ENCODE results near the gene TTC28.
"Not testable (repeated sequence)": the region's sequence is repeated elsewhere in the genome, so short reads cannot be mapped to it uniquely, and the experiment has no call there.

Gene TTC28

DNA sequence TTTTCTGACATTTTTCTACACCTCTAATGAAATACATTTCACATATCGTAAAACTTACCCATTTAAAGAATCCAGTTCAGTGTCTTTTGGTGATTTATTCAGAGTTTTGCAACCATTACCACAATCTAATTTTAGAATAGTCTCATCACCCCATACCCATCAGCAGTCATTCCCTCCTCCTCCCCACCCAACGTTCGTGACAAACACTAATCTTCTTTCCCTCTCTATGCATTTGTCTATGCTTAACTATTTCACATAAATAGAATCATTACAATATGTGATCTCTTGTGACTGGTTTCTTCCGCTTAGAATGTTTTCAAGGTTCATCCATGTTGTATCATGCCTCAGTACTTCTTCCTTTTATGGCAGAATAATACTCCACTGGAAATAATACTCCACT lies 9.5 kb downstream of the TTC28 start:
- Histone ChIP-seq H3K27me3 (ENCODE audit: insufficient read depth, low read length, poor library complexity, severe bottlenecking) (peaks cover 23% of the 10 kb centered on the region), H3K4me2 (ENCODE audit: low read depth, low read length, poor library complexity, severe bottlenecking) (no peak overlapping the region), H3K9me2 (replicated peaks; ENCODE audit: low read depth, low read length) (no peaks in the 10 kb centered on the region), H3K4me1 (ENCODE audit: insufficient read depth, low read length, poor library complexity, severe bottlenecking) (peaks cover 6% of the 10 kb centered on the region), H4K20me1 (ENCODE audit: insufficient read depth, low read length, poor library complexity, severe bottlenecking) (peaks cover 15% of the 10 kb centered on the region), H3K36me3 (ENCODE audit: insufficient read depth, low read length) (no peaks in the 10 kb centered on the region), H3K79me2 (ENCODE audit: insufficient read depth, low read length) (no peaks in the 10 kb centered on the region), H3K9me3 (ENCODE audit: insufficient read depth, low read depth, low read length) (no peaks in the 10 kb centered on the region; the same call in 1 of the 2 replicates), H3K4me3 (ENCODE audit: low read length, poor library complexity, severe bottlenecking) (no peak overlapping the region), H3F3A (ENCODE audit: low read depth) (0 out of 2 replicates have a peak, but pooled peaks cover 5% of the 10 kb centered on the region), H2AFZ (ENCODE audit: low read length) (no peak overlapping the region), H3K9ac (ENCODE audit: low read depth, low read length, poor library complexity, severe bottlenecking) (no peak overlapping the region)
- TF ChIP-seq, protein P1, sequence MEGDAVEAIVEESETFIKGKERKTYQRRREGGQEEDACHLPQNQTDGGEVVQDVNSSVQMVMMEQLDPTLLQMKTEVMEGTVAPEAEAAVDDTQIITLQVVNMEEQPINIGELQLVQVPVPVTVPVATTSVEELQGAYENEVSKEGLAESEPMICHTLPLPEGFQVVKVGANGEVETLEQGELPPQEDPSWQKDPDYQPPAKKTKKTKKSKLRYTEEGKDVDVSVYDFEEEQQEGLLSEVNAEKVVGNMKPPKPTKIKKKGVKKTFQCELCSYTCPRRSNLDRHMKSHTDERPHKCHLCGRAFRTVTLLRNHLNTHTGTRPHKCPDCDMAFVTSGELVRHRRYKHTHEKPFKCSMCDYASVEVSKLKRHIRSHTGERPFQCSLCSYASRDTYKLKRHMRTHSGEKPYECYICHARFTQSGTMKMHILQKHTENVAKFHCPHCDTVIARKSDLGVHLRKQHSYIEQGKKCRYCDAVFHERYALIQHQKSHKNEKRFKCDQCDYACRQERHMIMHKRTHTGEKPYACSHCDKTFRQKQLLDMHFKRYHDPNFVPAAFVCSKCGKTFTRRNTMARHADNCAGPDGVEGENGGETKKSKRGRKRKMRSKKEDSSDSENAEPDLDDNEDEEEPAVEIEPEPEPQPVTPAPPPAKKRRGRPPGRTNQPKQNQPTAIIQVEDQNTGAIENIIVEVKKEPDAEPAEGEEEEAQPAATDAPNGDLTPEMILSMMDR (conservative IDR thresholded peaks at IDR 0.05; ENCODE audit: low read length) = no peak
- no peak for TF ChIP-seq EZH2phosphoT487 (IDR thresholded peaks at IDR 0.05; ENCODE audit: borderline replicate concordance)

DNA sequence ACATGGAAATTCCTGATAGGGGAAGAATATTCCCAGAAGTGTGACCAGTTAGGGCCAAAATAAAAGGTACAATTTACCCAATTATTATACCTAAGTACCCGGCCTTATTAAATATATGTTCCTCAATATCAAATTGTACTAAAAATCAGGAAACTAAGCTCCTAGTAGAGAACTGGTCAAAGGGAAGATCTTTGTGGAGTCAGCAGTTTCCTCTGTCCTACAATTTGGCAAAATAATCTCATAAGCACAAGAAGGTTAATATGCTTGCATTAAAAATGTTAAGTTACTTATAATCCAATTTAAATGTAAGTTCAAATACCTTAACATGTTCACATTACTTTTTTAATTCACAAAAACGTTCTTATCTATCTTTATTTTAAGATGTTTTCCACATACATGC lies 10.3 kb downstream of the TTC28 start:
- no peak overlapping the region for H2AFZ ChIP-seq (ENCODE audit: low read length)
- no peaks in the 10 kb centered on the region; the same call in 1 of the 2 replicates for H3K9me3 ChIP-seq (ENCODE audit: insufficient read depth, low read depth, low read length)
- TF ChIP-seq, protein P1 (conservative IDR thresholded peaks at IDR 0.05; ENCODE audit: low read length) = no peak
- no peak for TF ChIP-seq EZH2phosphoT487 (IDR thresholded peaks at IDR 0.05; ENCODE audit: borderline replicate concordance)
- peaks cover 6% of the 10 kb centered on the region for H3K4me1 ChIP-seq (ENCODE audit: insufficient read depth, low read length, poor library complexity, severe bottlenecking)
- H3F3A ChIP-seq (ENCODE audit: low read depth) = 0 out of 2 replicates have a peak, but pooled peaks cover 5% of the 10 kb centered on the region
- no peaks in the 10 kb centered on the region for H3K9me2 ChIP-seq (replicated peaks; ENCODE audit: low read depth, low read length)
- no peaks in the 10 kb centered on the region for H3K79me2 ChIP-seq (ENCODE audit: insufficient read depth, low read length)
- H3K4me3 ChIP-seq (ENCODE audit: low read length, poor library complexity, severe bottlenecking) = no peak overlapping the region
- H3K9ac ChIP-seq (ENCODE audit: low read depth, low read length, poor library complexity, severe bottlenecking) = no peak overlapping the region
- no peak overlapping the region for H3K4me2 ChIP-seq (ENCODE audit: low read depth, low read length, poor library complexity, severe bottlenecking)
- H4K20me1 ChIP-seq (ENCODE audit: insufficient read depth, low read length, poor library complexity, severe bottlenecking) = peaks cover 10% of the 10 kb centered on the region
- H3K27me3 ChIP-seq (ENCODE audit: insufficient read depth, low read length, poor library complexity, severe bottlenecking) = peaks cover 18% of the 10 kb centered on the region
- no peaks in the 10 kb centered on the region for H3K36me3 ChIP-seq (ENCODE audit: insufficient read depth, low read length)

DNA sequence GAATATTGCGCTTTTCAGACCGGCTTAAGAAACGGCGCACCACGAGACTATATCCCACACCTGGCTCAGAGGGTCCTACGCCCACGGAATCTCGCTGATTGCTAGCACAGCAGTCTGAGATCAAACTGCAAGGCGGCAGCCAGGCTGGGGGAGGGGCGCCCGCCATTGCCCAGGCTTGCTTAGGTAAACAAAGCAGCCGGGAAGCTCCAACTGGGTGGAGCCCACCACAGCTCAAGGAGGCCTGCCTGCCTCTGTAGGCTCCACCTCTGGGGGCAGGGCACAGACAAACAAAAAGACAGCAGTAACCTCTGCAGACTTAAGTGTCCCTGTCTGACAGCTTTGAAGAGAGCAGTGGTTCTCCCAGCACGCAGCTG lies 16.1 kb downstream of the TTC28 start:
- H3K79me2 ChIP-seq (ENCODE audit: insufficient read depth, low read length); H3K4me3 ChIP-seq (ENCODE audit: low read length, poor library complexity, severe bottlenecking): not testable (repeated sequence)

DNA sequence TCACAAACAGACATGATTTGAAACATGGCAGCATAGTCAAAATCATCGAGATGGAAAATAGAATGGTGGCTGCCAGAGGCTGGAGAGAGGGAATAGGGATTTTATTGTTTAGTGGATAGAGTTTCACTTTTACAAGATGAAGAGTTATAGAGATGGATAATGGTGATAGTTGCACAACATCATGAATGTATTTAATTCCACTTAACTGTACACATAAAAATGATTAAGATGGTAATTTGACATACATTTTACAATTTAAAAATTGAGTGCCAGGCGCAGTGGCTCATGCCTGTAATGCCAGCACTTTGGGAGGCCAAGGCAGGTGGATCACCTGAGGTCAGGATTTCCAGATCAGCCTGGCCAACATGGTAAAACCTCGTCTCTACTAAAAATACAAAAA lies 21.2 kb downstream of the TTC28 start:
- Histone ChIP-seq H2AFZ (ENCODE audit: low read length) (no peak overlapping the region), H3K36me3 (ENCODE audit: insufficient read depth, low read length) (no peaks in the 10 kb centered on the region), H3K27me3 (ENCODE audit: insufficient read depth, low read length, poor library complexity, severe bottlenecking) (no peaks in the 10 kb centered on the region), H3K4me1 (ENCODE audit: insufficient read depth, low read length, poor library complexity, severe bottlenecking) (peaks cover 9% of the 10 kb centered on the region), H3K79me2 (ENCODE audit: insufficient read depth, low read length) (no peaks in the 10 kb centered on the region), H3K9me3 (ENCODE audit: insufficient read depth, low read depth, low read length) (0 out of 2 replicates have a peak, but pooled peaks cover 3% of the 10 kb centered on the region), H3K9ac (ENCODE audit: low read depth, low read length, poor library complexity, severe bottlenecking) (no peak overlapping the region), H3K4me3 (ENCODE audit: low read length, poor library complexity, severe bottlenecking) (no peak overlapping the region), H3K9me2 (replicated peaks; ENCODE audit: low read depth, low read length) (no peaks in the 10 kb centered on the region), H4K20me1 (ENCODE audit: insufficient read depth, low read length, poor library complexity, severe bottlenecking) (no peaks in the 10 kb centered on the region), H3F3A (ENCODE audit: low read depth) (no peaks in the 10 kb centered on the region), H3K4me2 (ENCODE audit: low read depth, low read length, poor library complexity, severe bottlenecking) (no peak overlapping the region)
- TF ChIP-seq EZH2phosphoT487 (IDR thresholded peaks at IDR 0.05; ENCODE audit: borderline replicate concordance) = no peak
- TF ChIP-seq, protein P1 (conservative IDR thresholded peaks at IDR 0.05; ENCODE audit: low read length) = no peak

More for the DNA sequence above, 16.1 kb downstream of the TTC28 start:
- H3K4me2 ChIP-seq (ENCODE audit: low read depth, low read length, poor library complexity, severe bottlenecking); H3K4me1 ChIP-seq (ENCODE audit: insufficient read depth, low read length, poor library complexity, severe bottlenecking); H2AFZ ChIP-seq (ENCODE audit: low read length); H3F3A ChIP-seq (ENCODE audit: low read depth); H4K20me1 ChIP-seq (ENCODE audit: insufficient read depth, low read length, poor library complexity, severe bottlenecking); H3K9ac ChIP-seq (ENCODE audit: low read depth, low read length, poor library complexity, severe bottlenecking); H3K27me3 ChIP-seq (ENCODE audit: insufficient read depth, low read length, poor library complexity, severe bottlenecking); H3K36me3 ChIP-seq (ENCODE audit: insufficient read depth, low read length); H3K9me3 ChIP-seq (ENCODE audit: insufficient read depth, low read depth, low read length); H3K9me2 ChIP-seq (replicated peaks; ENCODE audit: low read depth, low read length): not testable (repeated sequence)

Measured in Loucy (cell line).